WTC11 (cell line): ENCODE measurements around the gene PELI3. TPM values are rescaled to one million over a fixed set of nuclear protein-coding genes. Genes with fewer than 3 reads are reported as not detected.

Source experiments
- ATAC-seq: fragments of 200-7000 bp; cut with Tn5 transposase; 2 replicates; pipeline ENCODE4 v1.10.0; 2021; ENCODE audit warnings: mild to moderate bottlenecking, moderate library complexity
- CTCF ChIA-PET: fragments of 300-600 bp; sonication (Branson Sonifier 250); formaldehyde crosslinking; loops from one replicate; lab custom pipeline; 2021; ENCODE audit warnings: antibody characterized with exemption; lab: Charles Lee
- POLR2A ChIA-PET: fragments of 350-600 bp; sonication (Branson Sonifier 250); formaldehyde crosslinking; loops from one replicate; lab custom pipeline; 2021; ENCODE audit warnings: antibody characterized with exemption; lab: Charles Lee
- DNase-seq: peaks from one replicate; pipeline ENCODE4 v3.0.0; 2021; ENCODE audit warnings: low spot score
- H3K27ac Mint-ChIP-seq: 2 replicates; pipeline ENCODE4 v1.8.0; 2021; ENCODE audit warnings: mixed read lengths
- H3K27me3 Mint-ChIP-seq: 2 replicates; pipeline ENCODE4 v1.8.0; 2021; ENCODE audit warnings: low read depth, mild to moderate bottlenecking, moderate library complexity, mixed read lengths
- H3K36me3 Mint-ChIP-seq: 2 replicates; pipeline ENCODE4 v1.8.0; 2021; ENCODE audit warnings: mixed read lengths
- H3K4me1 Mint-ChIP-seq: 2 replicates; pipeline ENCODE4 v1.8.0; 2022; ENCODE audit warnings: mixed read lengths
- H3K4me3 Mint-ChIP-seq: 2 replicates; pipeline ENCODE4 v1.8.0; 2021; ENCODE audit warnings: mild to moderate bottlenecking, moderate library complexity, mixed read lengths
- H3K9me3 Mint-ChIP-seq: 2 replicates; pipeline ENCODE4 v1.8.0; 2021; ENCODE audit warnings: mixed read lengths
- AR ChIP-seq: fragments of 250-450 bp; sonication (Bioruptor Pico); IDR thresholded peaks from 2 replicates; pipeline ENCODE4 v1.9.0; 2021; ENCODE audit warnings: mild to moderate bottlenecking
- ARID4B ChIP-seq: sonication (generic); formaldehyde crosslinking; IDR thresholded peaks from 2 replicates; pipeline ENCODE4 v1.8.0; 2023; ENCODE audit warnings: missing genetic modification reagents, mild to moderate bottlenecking, borderline replicate concordance
- FOXP4 ChIP-seq: sonication (generic); formaldehyde crosslinking; IDR thresholded peaks from 2 replicates; pipeline ENCODE4 v1.8.0; 2022; ENCODE audit warnings: mild to moderate bottlenecking, missing genetic modification reagents
- GTF2I ChIP-seq: fragments of 250-450 bp; sonication (Bioruptor Pico); conservative IDR thresholded peaks from 2 replicates; pipeline ENCODE4 v1.4.0; 2021; ENCODE audit warnings: mild to moderate bottlenecking
- MLX ChIP-seq: sonication (generic); formaldehyde crosslinking; IDR thresholded peaks from 2 replicates; pipeline ENCODE4 v1.8.1; 2023; ENCODE audit warnings: mild to moderate bottlenecking, missing genetic modification reagents, moderate library complexity
- MXD4 ChIP-seq: fragments of 250-450 bp; sonication (Bioruptor Pico); IDR thresholded peaks from 2 replicates; pipeline ENCODE4 v1.8.0; 2021; ENCODE audit warnings: mild to moderate bottlenecking, moderate library complexity, borderline replicate concordance
- NR1H2 ChIP-seq: sonication (generic); formaldehyde crosslinking; IDR thresholded peaks from 2 replicates; pipeline ENCODE4 v1.9.0; 2021; ENCODE audit warnings: mild to moderate bottlenecking, moderate library complexity, missing genetic modification reagents
- RELA ChIP-seq: sonication (generic); formaldehyde crosslinking; IDR thresholded peaks from 2 replicates; pipeline ENCODE4 v1.8.1; 2022; ENCODE audit warnings: missing genetic modification reagents, mild to moderate bottlenecking, borderline replicate concordance
- USF2 ChIP-seq: sonication (generic); formaldehyde crosslinking; IDR thresholded peaks from 2 replicates; pipeline ENCODE4 v1.8.1; 2023; ENCODE audit warnings: mild to moderate bottlenecking, missing genetic modification reagents, moderate library complexity
- ZNF219 ChIP-seq: sonication (generic); formaldehyde crosslinking; IDR thresholded peaks from 2 replicates; pipeline ENCODE4 v1.8.0; 2023; ENCODE audit warnings: missing genetic modification reagents, mild to moderate bottlenecking, borderline replicate concordance
- ZNF281 ChIP-seq: sonication (generic); formaldehyde crosslinking; IDR thresholded peaks from 2 replicates; pipeline ENCODE4 v1.8.0; 2023; ENCODE audit warnings: mild to moderate bottlenecking, missing genetic modification reagents
- ZNF423 ChIP-seq: fragments of 250-450 bp; sonication (Bioruptor Pico); IDR thresholded peaks from 2 replicates; pipeline ENCODE4 v2.1.2; 2022; ENCODE audit warnings: mild to moderate bottlenecking, moderate library complexity
- total RNA-seq: library from RNA; stranded (reverse); gene quantifications from 3 replicates; pipeline ENCODE4 v1.2.3, GENCODE V29; 2021
- TF ChIP-seq, protein P1 (sequence below): fragments of 200-600 bp; IDR thresholded peaks from 2 replicates; pipeline ENCODE4 v1.8.0; 2022; ENCODE audit warnings: antibody characterized with exemption
- TF ChIP-seq, protein P2 (sequence below): sonication (generic); formaldehyde crosslinking; IDR thresholded peaks from 2 replicates; pipeline ENCODE4 v1.8.1; 2023; ENCODE audit warnings: mild to moderate bottlenecking, missing genetic modification reagents

The PELI3 gene
- total RNA-seq, 1 experiment from 2014 or later = 7.8 TPM

DNA sequence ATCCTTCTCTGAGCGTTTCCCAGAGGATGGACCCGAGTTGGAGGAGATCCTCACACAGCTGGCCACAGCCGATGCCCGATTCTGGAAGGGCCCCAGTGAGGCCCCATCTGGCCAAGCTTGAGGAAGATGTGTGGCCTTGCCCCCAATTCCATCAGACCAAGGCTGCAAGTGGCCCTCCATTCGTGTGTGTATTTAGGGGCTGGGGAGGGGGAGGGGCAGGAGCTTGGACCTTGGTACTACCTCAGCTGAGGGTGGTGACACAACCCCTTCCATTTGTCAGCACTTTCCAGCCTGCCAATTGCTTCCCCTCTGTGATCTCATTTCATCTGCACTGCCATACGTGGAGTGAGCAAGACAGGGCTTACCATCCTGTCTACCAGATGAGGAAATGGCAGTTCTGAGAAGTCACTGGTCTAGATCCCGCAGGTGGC, 42.4 kb downstream of the PELI3 start:
- TF ChIP-seq FOXP4 (CRISPR knock-in tag) (no peak), ZNF423 (CRISPR knock-in tag) (no peak), AR (no peak), RELA (CRISPR knock-in tag) (no peak), USF2 (no peak), GTF2I (CRISPR knock-in tag) (no peak), MXD4 (CRISPR knock-in tag) (no peak), ZNF219 (CRISPR knock-in tag) (no peak), ARID4B (CRISPR knock-in tag) (no peak), NR1H2 (CRISPR knock-in tag) (no peak), MLX (CRISPR knock-in tag) (no peak), ZNF281 (CRISPR knock-in tag) (no peak)
- TF ChIP-seq, protein P1, sequence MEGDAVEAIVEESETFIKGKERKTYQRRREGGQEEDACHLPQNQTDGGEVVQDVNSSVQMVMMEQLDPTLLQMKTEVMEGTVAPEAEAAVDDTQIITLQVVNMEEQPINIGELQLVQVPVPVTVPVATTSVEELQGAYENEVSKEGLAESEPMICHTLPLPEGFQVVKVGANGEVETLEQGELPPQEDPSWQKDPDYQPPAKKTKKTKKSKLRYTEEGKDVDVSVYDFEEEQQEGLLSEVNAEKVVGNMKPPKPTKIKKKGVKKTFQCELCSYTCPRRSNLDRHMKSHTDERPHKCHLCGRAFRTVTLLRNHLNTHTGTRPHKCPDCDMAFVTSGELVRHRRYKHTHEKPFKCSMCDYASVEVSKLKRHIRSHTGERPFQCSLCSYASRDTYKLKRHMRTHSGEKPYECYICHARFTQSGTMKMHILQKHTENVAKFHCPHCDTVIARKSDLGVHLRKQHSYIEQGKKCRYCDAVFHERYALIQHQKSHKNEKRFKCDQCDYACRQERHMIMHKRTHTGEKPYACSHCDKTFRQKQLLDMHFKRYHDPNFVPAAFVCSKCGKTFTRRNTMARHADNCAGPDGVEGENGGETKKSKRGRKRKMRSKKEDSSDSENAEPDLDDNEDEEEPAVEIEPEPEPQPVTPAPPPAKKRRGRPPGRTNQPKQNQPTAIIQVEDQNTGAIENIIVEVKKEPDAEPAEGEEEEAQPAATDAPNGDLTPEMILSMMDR = no peak
- TF ChIP-seq, protein P2, sequence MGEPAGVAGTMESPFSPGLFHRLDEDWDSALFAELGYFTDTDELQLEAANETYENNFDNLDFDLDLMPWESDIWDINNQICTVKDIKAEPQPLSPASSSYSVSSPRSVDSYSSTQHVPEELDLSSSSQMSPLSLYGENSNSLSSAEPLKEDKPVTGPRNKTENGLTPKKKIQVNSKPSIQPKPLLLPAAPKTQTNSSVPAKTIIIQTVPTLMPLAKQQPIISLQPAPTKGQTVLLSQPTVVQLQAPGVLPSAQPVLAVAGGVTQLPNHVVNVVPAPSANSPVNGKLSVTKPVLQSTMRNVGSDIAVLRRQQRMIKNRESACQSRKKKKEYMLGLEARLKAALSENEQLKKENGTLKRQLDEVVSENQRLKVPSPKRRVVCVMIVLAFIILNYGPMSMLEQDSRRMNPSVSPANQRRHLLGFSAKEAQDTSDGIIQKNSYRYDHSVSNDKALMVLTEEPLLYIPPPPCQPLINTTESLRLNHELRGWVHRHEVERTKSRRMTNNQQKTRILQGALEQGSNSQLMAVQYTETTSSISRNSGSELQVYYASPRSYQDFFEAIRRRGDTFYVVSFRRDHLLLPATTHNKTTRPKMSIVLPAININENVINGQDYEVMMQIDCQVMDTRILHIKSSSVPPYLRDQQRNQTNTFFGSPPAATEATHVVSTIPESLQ (CRISPR knock-in tag) = no peak
- Mint-ChIP-seq H3K36me3 (peaks cover 6% of the 10 kb centered on the region; the same call in 1 of the 2 replicates), H3K4me1 (peaks cover 7% of the 10 kb centered on the region), H3K9me3 (no peaks in the 10 kb centered on the region), H3K27ac (no peak overlapping the region), H3K4me3 (no peak overlapping the region), H3K27me3 (no peaks in the 10 kb centered on the region)
- DNase-seq (no peak), ATAC-seq (no peak)
- ChIA-PET CTCF (interaction anchor here (0.6 to 3.6 kb wide), 4 partner anchors 10 to 169 kb away, joined by 3 to 17 read pairs (median 8); partner anchors contain the start of gene RBM4B), POLR2A (interaction anchor here (1.8 kb wide), 1 partner anchor 29 kb away, joined by 3 read pairs; the partner anchor contains the start of gene DPP3)
